BJ (cell line): ENCODE data around the gene STXBP1. TPM values are rescaled to one million over a fixed set of nuclear protein-coding genes. Genes with fewer than 3 reads are reported as not detected.

Experiments
- CTCF ChIA-PET: fragments of 350-600 bp; formaldehyde crosslinking; extraction: SDS; loops from one replicate; lab custom pipeline; 2021; ENCODE audit warnings: antibody characterized with exemption, inconsistent platforms; lab: Yijun Ruan, JAX
- POLR2A ChIA-PET: fragments of 300-600 bp; sonication (Branson Sonifier 250); formaldehyde crosslinking; extraction: SDS; loops from one replicate; lab custom pipeline; 2021; ENCODE audit warnings: antibody characterized with exemption; lab: Charles Lee
- DNase-seq: peaks from one replicate; pipeline ENCODE4 v3.0.0-alpha.2; 2011; ENCODE audit warnings: low read depth
- H3K27me3 ChIP-seq: 2 replicates; pipeline ENCODE4 v1.6.0; 2011; ENCODE audit warnings: low read length; ENCODE audit not compliant: control insufficient read depth, insufficient read depth
- H3K36me3 ChIP-seq: 2 replicates; pipeline ENCODE4 v1.5.1; 2011; ENCODE audit warnings: low read length; ENCODE audit not compliant: control insufficient read depth, insufficient read depth
- H3K4me3 ChIP-seq: 2 replicates; pipeline ENCODE4 v1.5.1; 2011; ENCODE audit warnings: low read depth, mild to moderate bottlenecking, control low read depth, low read length
- CTCF ChIP-seq: IDR thresholded peaks from 2 replicates; pipeline ENCODE4 v1.5.1; 2011; ENCODE audit warnings: low read depth, mild to moderate bottlenecking, control low read depth, inconsistent platforms, low read length, moderate library complexity; ENCODE audit not compliant: insufficient read depth
- polyA plus RNA-seq: library from polyadenylated mRNA; depleted of rRNA; stranded (reverse); fragments of >200 nt; gene quantifications from 2 replicates; pipeline ENCODE4 v1.2.3, GENCODE V29; 2011

STXBP1 gene
- polyA plus RNA-seq, 1 experiment: 18.1 TPM

DNA sequence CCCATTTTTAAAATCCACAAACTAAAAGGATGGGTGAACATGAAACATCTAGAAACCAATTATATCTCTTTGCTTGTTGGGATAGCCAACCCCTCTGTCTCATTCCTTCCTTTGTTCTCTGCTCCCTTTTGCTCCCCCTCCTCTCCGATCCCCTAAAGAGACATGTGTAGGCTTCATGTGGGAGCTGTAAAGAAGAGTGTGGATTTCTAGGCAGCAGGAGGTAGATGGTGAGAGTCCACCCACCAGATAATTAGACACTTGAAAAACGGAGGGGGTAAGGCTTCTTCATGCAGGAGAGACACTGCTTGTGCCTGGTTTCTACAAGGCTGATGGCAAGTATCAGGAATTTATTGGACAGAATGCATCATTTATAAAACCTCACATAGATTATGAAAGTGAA, 67.4 kb downstream of the STXBP1 start:
- ChIA-PET CTCF (interaction anchor here (1.3 to 1.7 kb wide), 2 partner anchors 14 to 55 kb away, joined by 3 read pairs; partner anchors contain the start of gene TOR2A), POLR2A (no interaction called here)
- H3K36me3 ChIP-seq: peaks cover 19% of the 10 kb centered on the region
- no peaks in the 10 kb centered on the region for H3K27me3 ChIP-seq
- no peak for TF ChIP-seq CTCF
- DNase-seq: no peak
- no peak overlapping the region for H3K4me3 ChIP-seq

DNA sequence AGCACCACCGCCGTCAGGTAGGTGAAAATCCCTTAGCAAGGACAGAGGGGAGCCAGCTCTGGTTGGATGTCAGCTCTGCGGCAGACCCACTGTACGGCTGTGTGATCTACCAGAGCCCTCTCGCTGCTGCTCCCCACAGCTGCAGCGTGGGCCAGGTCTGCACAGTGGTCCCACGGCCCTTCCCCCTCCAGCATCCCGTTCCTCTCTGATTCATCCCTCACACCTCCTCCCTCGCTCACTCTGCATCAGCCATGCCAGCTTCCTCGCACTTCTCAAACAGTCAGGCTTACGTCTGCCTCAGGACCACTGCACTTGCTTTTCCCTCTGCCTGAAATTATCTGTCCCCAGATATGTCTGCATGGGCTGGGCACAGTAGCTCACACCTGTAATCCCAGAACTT, 68.1 kb downstream of the STXBP1 start:
- no peak for DNase-seq
- no peak for TF ChIP-seq CTCF
- POLR2A ChIA-PET: no interaction called here
- no peak overlapping the region for H3K4me3 ChIP-seq
- H3K27me3 ChIP-seq: no peaks in the 10 kb centered on the region
- CTCF ChIA-PET: interaction anchor here (1.3 to 1.8 kb wide), 3 partner anchors 12 to 55 kb away, joined by 3 to 6 read pairs (median 3); partner anchors contain the start of gene TOR2A
- peaks cover 17% of the 10 kb centered on the region for H3K36me3 ChIP-seq

DNA sequence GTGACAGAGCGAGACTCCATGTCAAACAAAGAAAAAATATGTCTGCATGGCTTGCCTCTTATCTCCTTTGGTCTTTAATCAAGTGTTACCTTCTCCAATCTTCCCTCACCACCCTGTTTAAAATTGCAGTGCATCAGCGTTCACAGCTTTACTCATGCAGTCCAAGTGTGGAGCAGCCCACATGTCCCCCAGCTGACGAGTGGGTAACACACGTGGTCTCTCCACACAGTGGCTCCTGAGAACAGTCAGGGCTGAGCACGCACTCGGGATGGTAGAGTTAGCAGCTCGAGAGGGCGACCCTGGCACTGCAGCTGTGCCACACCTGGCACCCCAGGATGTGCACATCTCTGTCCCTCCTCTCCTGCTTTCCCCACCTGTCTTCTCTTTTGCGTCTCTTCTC, 68.8 kb downstream of the STXBP1 start:
- no peak overlapping the region for H3K4me3 ChIP-seq
- peaks cover 17% of the 10 kb centered on the region for H3K36me3 ChIP-seq
- no peak for DNase-seq
- no peak for TF ChIP-seq CTCF
- no peaks in the 10 kb centered on the region for H3K27me3 ChIP-seq
- POLR2A ChIA-PET: no interaction called here
- CTCF ChIA-PET: interaction anchor here (1.8 kb wide), 1 partner anchor 11 kb away, joined by 6 read pairs; no protein-coding TSS in a partner anchor

- Histone ChIP-seq H3K27me3 (no peaks in the 10 kb centered on the region), H3K36me3 (peaks cover 14% of the 10 kb centered on the region), H3K4me3 (no peak overlapping the region)
- no peak for TF ChIP-seq CTCF
- DNase-seq: no peak
- CTCF ChIA-PET: interaction anchor here (0.7 to 0.9 kb wide), 3 partner anchors 15 to 92 kb away, joined by 3 to 5 read pairs (median 4); partner anchors contain the start of gene TOR2A
- POLR2A ChIA-PET: no interaction called here
These were observed 70.5 kb downstream of the STXBP1 start for GRCh38 chr9:127682351-127683136.

DNA sequence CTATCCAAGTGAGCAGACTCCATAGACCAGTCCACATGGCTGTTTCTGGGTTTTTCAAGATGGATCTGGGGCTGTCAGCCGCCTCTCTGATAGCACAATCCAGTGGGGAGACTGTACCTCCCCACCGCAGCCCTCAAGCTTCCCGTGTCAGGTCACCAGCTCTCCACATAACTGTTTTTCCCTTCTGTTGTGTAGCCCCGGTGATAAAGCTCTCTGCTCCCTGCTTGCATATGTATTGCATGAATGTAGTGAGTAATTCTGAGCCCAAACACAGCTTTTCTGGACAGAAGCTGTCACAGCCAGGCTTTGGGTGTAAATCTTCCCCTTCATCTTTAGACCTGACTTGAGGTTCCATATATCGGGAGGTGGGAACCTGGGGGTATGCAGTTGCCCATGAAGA, 71.6 kb downstream of the STXBP1 start:
- CTCF ChIA-PET: interaction anchor here (0.6 to 2.4 kb wide), 6 partner anchors 16 to 236 kb away, joined by 4 to 12 read pairs (median 5); partner anchors contain the start of gene TOR2A
- H3K36me3 ChIP-seq: peaks cover 10% of the 10 kb centered on the region

More for the DNA sequence above, 71.6 kb downstream of the STXBP1 start:
- DNase-seq: no peak
- POLR2A ChIA-PET: interaction anchor here (0.7 kb wide), 1 partner anchor 16 kb away, joined by 4 read pairs; no protein-coding TSS in a partner anchor
- TF ChIP-seq CTCF: no peak
- no peaks in the 10 kb centered on the region for H3K27me3 ChIP-seq
- H3K4me3 ChIP-seq: no peak overlapping the region
